Esophagus muscularis mucosa (tissue), 4 donors: ENCODE data around the gene SPATA9.

Source experiments
- EP300 ChIP-seq: sonication (generic); formaldehyde crosslinking; IDR thresholded peaks from one replicate; pipeline ENCODE4 v1.6.1; 2017; ENCODE audit warnings: antibody characterized with exemption
- POLR2A ChIP-seq: fragments of 450-650 bp; IDR thresholded peaks from one replicate; pipeline ENCODE4 v1.6.1; 2017; ENCODE audit warnings: antibody characterized with exemption, moderate library complexity, mild to moderate bottlenecking, low read depth
- POLR2AphosphoS5 ChIP-seq, 2 donors: sonication (generic); formaldehyde crosslinking; IDR thresholded peaks; one replicate each; pipeline ENCODE4 v1.6.1; 2017; ENCODE audit warnings: antibody characterized with exemption in 2 of 2
- TF ChIP-seq, protein P1 (sequence below), 3 experiments: fragments of 200-600 bp in 2 of 3; fragments of 450-650 bp in 1 of 3; sonication (generic) in 2 of 3; IDR thresholded peaks; one replicate each; pipeline ENCODE4 v1.5.1; 2017 to 2019; ENCODE audit warnings: antibody characterized with exemption in 3 of 3, mild to moderate bottlenecking in 2 of 3, moderate library complexity in 1 of 3

GRCh38 chr5:95709967-95710650 is 27.3 kb upstream of the SPATA9 start:
- TF ChIP-seq, protein P1, sequence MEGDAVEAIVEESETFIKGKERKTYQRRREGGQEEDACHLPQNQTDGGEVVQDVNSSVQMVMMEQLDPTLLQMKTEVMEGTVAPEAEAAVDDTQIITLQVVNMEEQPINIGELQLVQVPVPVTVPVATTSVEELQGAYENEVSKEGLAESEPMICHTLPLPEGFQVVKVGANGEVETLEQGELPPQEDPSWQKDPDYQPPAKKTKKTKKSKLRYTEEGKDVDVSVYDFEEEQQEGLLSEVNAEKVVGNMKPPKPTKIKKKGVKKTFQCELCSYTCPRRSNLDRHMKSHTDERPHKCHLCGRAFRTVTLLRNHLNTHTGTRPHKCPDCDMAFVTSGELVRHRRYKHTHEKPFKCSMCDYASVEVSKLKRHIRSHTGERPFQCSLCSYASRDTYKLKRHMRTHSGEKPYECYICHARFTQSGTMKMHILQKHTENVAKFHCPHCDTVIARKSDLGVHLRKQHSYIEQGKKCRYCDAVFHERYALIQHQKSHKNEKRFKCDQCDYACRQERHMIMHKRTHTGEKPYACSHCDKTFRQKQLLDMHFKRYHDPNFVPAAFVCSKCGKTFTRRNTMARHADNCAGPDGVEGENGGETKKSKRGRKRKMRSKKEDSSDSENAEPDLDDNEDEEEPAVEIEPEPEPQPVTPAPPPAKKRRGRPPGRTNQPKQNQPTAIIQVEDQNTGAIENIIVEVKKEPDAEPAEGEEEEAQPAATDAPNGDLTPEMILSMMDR (IDR thresholded peaks at IDR 0.05) = no peak
- no peak for TF ChIP-seq POLR2AphosphoS5 (IDR thresholded peaks at IDR 0.05)
- TF ChIP-seq POLR2A = no peak
- no peak for TF ChIP-seq EP300
